Measurements from ENCODE around the gene FOXL3.

FOXL3 gene

DNA sequence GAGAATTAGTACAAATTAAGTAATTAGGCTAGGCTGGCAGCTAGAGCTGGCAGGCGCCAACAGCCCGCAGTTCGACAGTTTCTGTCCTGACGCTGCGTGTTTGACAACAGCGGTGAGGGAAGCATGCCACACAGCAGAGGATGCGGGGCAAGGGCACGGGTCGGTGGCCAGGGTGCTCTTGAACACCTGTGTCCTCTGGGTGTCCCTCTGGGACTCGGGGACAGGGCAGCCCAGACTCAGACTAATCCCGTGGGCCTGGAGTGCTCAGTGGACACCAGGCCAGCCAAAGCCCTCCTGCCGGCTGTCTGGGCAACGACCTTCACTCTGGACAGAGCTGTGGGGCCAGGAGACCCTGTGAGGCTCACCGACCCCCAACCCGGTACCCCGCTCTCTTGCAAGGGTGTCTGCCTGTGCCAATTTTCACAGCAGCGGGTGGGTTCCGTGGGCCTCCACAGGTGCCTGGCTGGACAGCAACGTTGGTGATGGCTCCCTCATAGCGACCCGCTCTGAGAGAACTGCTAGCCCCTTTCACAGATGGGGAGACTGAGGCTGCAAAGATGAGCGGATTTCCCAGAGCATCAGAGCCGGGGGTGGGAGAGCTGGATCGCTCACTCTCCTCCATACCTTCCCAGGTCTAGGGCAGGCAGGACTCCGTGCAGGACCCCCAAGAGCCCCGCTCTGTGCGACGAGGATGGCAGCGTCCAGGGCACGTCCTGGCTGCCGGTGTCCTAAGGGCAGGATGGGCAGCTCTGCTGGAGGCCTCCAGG, 48.5 kb downstream of the FOXL3 start:
- peaks cover 0 to under 1% of the 10 kb centered on the region in 2 donors for H3K4me1 ChIP-seq (ENCODE audit: control insufficient read depth in 1 of 2, insufficient read depth in 2 of 2, low read length in 2 of 2)
- H3K27me3 ChIP-seq (ENCODE audit: low read depth, low read length) = no peaks in the 10 kb centered on the region
- H3K9me3 ChIP-seq (ENCODE audit: control insufficient read depth in 1 of 2, low read length in 2 of 2) = no peaks in the 10 kb centered on the region
- H3K36me3 ChIP-seq (ENCODE audit: control insufficient read depth in 1 of 2, insufficient read depth in 2 of 2, low read length in 2 of 2) = no peaks in the 10 kb centered on the region
- no peak overlapping the region for H3K27ac ChIP-seq (ENCODE audit: low read length)
- H3K4me3 ChIP-seq (ENCODE audit: low read depth in 1 of 2, low read length in 2 of 2) = no peak overlapping the region

GRCh38 chr7:339062-339342, 49.0 kb downstream of the FOXL3 start:
- Histone ChIP-seq H3K9me3 (ENCODE audit: control insufficient read depth in 1 of 2, low read length in 2 of 2) (no peaks in the 10 kb centered on the region), H3K4me1 (ENCODE audit: control insufficient read depth in 1 of 2, insufficient read depth in 2 of 2, low read length in 2 of 2) (no peaks in the 10 kb centered on the region), H3K36me3 (ENCODE audit: control insufficient read depth in 1 of 2, insufficient read depth in 2 of 2, low read length in 2 of 2) (no peaks in the 10 kb centered on the region), H3K27me3 (ENCODE audit: low read depth, low read length) (no peaks in the 10 kb centered on the region), H3K4me3 (ENCODE audit: low read depth in 1 of 2, low read length in 2 of 2) (no peak overlapping the region), H3K27ac (ENCODE audit: low read length) (no peak overlapping the region)

DNA sequence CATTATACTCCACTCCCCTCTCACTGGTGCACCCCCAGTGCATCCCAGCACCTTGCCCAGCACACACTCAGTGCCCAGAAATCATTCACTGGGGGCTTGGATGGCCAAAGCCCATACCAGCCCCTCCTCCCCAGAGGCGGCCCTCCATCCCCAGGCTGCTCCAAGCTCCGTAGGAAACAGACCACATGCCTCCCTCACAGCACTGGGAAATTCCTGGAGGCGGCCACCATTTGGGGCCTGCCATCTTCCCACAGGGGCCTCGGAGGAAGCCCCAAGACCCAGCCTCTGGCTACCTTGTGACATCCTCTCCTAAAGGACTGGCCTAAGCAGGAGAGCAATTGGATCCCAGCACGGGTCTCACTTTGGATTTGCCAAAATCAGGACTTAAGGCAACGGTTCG, 49.7 kb downstream of the FOXL3 start:
- Histone ChIP-seq H3K4me1 (ENCODE audit: control insufficient read depth in 1 of 2, insufficient read depth in 2 of 2, low read length in 2 of 2) (no peaks in the 10 kb centered on the region), H3K27me3 (ENCODE audit: low read depth, low read length) (no peaks in the 10 kb centered on the region), H3K4me3 (ENCODE audit: low read depth in 1 of 2, low read length in 2 of 2) (no peak overlapping the region), H3K9me3 (ENCODE audit: control insufficient read depth in 1 of 2, low read length in 2 of 2) (no peaks in the 10 kb centered on the region), H3K36me3 (ENCODE audit: control insufficient read depth in 1 of 2, insufficient read depth in 2 of 2, low read length in 2 of 2) (no peaks in the 10 kb centered on the region), H3K27ac (ENCODE audit: low read length) (no peak overlapping the region)

- Histone ChIP-seq H3K36me3 (ENCODE audit: control insufficient read depth in 1 of 2, insufficient read depth in 2 of 2, low read length in 2 of 2) (no peaks in the 10 kb centered on the region), H3K4me3 (ENCODE audit: low read depth in 1 of 2, low read length in 2 of 2) (no peak overlapping the region), H3K27me3 (ENCODE audit: low read depth, low read length) (no peaks in the 10 kb centered on the region), H3K9me3 (ENCODE audit: control insufficient read depth in 1 of 2, low read length in 2 of 2) (no peaks in the 10 kb centered on the region), H3K4me1 (ENCODE audit: control insufficient read depth in 1 of 2, insufficient read depth in 2 of 2, low read length in 2 of 2) (no peaks in the 10 kb centered on the region), H3K27ac (ENCODE audit: low read length) (no peak overlapping the region)
These were observed 50.4 kb downstream of the FOXL3 start for GRCh38 chr7:340200-340937.
